GM21723 (cell line): ENCODE data around the gene RBM33.

Source experiments
- ATAC-seq: cut with Tn5 transposase; IDR thresholded peaks from one replicate; pipeline ENCODE4 v1.9.1; 2021; ENCODE audit warnings: mild to moderate bottlenecking, moderate library complexity; ENCODE audit not compliant: unreplicated experiment

The RBM33 gene

GRCh38 chr7:155621418-155621980 is 23.0 kb upstream of the RBM33 start:
- no peak for ATAC-seq

GRCh38 chr7:155624412-155624811 is 20.0 kb upstream of the RBM33 start:
- ATAC-seq = no peak

GRCh38 chr7:155625557-155625956 is 18.9 kb upstream of the RBM33 start:
- no peak for ATAC-seq

- no peak for ATAC-seq
These were observed 15.3 kb upstream of the RBM33 start for GRCh38 chr7:155629171-155629570.

GRCh38 chr7:155631155-155631554 is 13.3 kb upstream of the RBM33 start:
- no peak for ATAC-seq

GRCh38 chr7:155635817-155636216 is 8.6 kb upstream of the RBM33 start:
- no peak for ATAC-seq

GRCh38 chr7:155637155-155637554 is 7.3 kb upstream of the RBM33 start:
- ATAC-seq = no peak

GRCh38 chr7:155638366-155638765 is 6.1 kb upstream of the RBM33 start:
- no peak for ATAC-seq

GRCh38 chr7:155639958-155640520 is 4.4 kb upstream of the RBM33 start:
- ATAC-seq = no peak

- ATAC-seq = no peak
These were observed 3.8 kb upstream of the RBM33 start for GRCh38 chr7:155640629-155641028.

- ATAC-seq = peak; percentile 7
These were observed 670 bp upstream of the RBM33 start for GRCh38 chr7:155643804-155644177.

GRCh38 chr7:155644971-155645509 is 579 bp downstream of the RBM33 start:
- peak; percentile 48 for ATAC-seq

GRCh38 chr7:155645662-155646061 is 1.2 kb downstream of the RBM33 start:
- no peak for ATAC-seq

GRCh38 chr7:155646669-155647068 is 2.2 kb downstream of the RBM33 start:
- ATAC-seq = no peak

- no peak for ATAC-seq
These were observed 2.8 kb downstream of the RBM33 start for GRCh38 chr7:155647302-155647701.

GRCh38 chr7:155647734-155648133 is 3.3 kb downstream of the RBM33 start:
- ATAC-seq = no peak

GRCh38 chr7:155648752-155649339 is 4.4 kb downstream of the RBM33 start:
- ATAC-seq = no peak

GRCh38 chr7:155649588-155649987 is 5.1 kb downstream of the RBM33 start:
- no peak for ATAC-seq

- no peak for ATAC-seq
These were observed 8.0 kb downstream of the RBM33 start for GRCh38 chr7:155652156-155653114.

- no peak for ATAC-seq
These were observed 9.3 kb downstream of the RBM33 start for GRCh38 chr7:155653803-155654202.

GRCh38 chr7:155656891-155657290 is 12.4 kb downstream of the RBM33 start:
- ATAC-seq = no peak
